HepG2 (cell line): ENCODE results near the gene DOK1. TPM values are rescaled to one million over a fixed set of nuclear protein-coding genes. Genes with fewer than 3 reads are reported as not detected.

Experiments
- AKAP8 ChIP-seq: sonication (generic); formaldehyde crosslinking; IDR thresholded peaks from 2 replicates; pipeline ENCODE4 v1.5.1; 2020; ENCODE audit warnings: mild to moderate bottlenecking, missing genetic modification reagents
- ARID2 ChIP-seq: sonication (generic); formaldehyde crosslinking; IDR thresholded peaks from 2 replicates; pipeline ENCODE4 v1.8.1; 2022; ENCODE audit warnings: mild to moderate bottlenecking, missing genetic modification reagents, borderline replicate concordance
- ATF2 ChIP-seq: sonication (generic); formaldehyde crosslinking; IDR thresholded peaks from 2 replicates; pipeline ENCODE4 v1.4.0; 2020; ENCODE audit warnings: missing genetic modification reagents
- HDAC2 ChIP-seq: sonication (generic); formaldehyde crosslinking; IDR thresholded peaks from 2 replicates; pipeline ENCODE4 v1.4.0; 2020; ENCODE audit warnings: missing genetic modification reagents
- KLF11 ChIP-seq: IDR thresholded peaks from 2 replicates; pipeline ENCODE4 v1.6.1; 2016; ENCODE audit warnings: missing compliant biosample characterization
- MTF2 ChIP-seq: sonication (generic); formaldehyde crosslinking; IDR thresholded peaks from 2 replicates; pipeline ENCODE4 v1.5.0; 2020; ENCODE audit warnings: missing genetic modification reagents, borderline replicate concordance
- MYNN ChIP-seq: sonication (generic); formaldehyde crosslinking; IDR thresholded peaks from 2 replicates; pipeline ENCODE4 v1.4.0; 2020; ENCODE audit warnings: mild to moderate bottlenecking, low read depth, missing genetic modification reagents
- PAXIP1 ChIP-seq: sonication (generic); formaldehyde crosslinking; conservative IDR thresholded peaks from 2 replicates; pipeline ENCODE4 v1.4.0; 2020; ENCODE audit warnings: mild to moderate bottlenecking, missing genetic modification reagents, moderate library complexity
- SNAI1 ChIP-seq: sonication (generic); formaldehyde crosslinking; IDR thresholded peaks from 2 replicates; pipeline ENCODE4 v1.5.0; 2020; ENCODE audit warnings: mild to moderate bottlenecking, missing genetic modification reagents, borderline replicate concordance
- TEF ChIP-seq: sonication (generic); formaldehyde crosslinking; IDR thresholded peaks from 2 replicates; pipeline ENCODE4 v1.5.0; 2020; ENCODE audit warnings: missing genetic modification reagents
- TSC22D2 ChIP-seq: sonication (generic); formaldehyde crosslinking; IDR thresholded peaks from 2 replicates; pipeline ENCODE4 v1.5.1; 2020; ENCODE audit warnings: missing genetic modification reagents, mild to moderate bottlenecking, borderline replicate concordance
- XBP1 ChIP-seq: sonication (generic); formaldehyde crosslinking; IDR thresholded peaks from 2 replicates; pipeline ENCODE4 v1.5.0; 2020; ENCODE audit warnings: missing genetic modification reagents
- ZBTB37 ChIP-seq: sonication (generic); formaldehyde crosslinking; IDR thresholded peaks from 2 replicates; pipeline ENCODE4 v1.4.0; 2020; ENCODE audit warnings: mild to moderate bottlenecking, missing genetic modification reagents
- ZNF24 ChIP-seq: fragments of 450-650 bp; IDR thresholded peaks from 2 replicates; pipeline ENCODE4 v1.6.1; 2017; ENCODE audit warnings: antibody characterized with exemption, mild to moderate bottlenecking
- ZNF292 ChIP-seq: sonication (generic); formaldehyde crosslinking; IDR thresholded peaks from 2 replicates; pipeline ENCODE4 v1.8.1; 2022; ENCODE audit warnings: mild to moderate bottlenecking, low read depth, missing genetic modification reagents, borderline replicate concordance
- ZNF333 ChIP-seq: sonication (generic); formaldehyde crosslinking; IDR thresholded peaks from 2 replicates; pipeline ENCODE4 v1.4.0; 2020; ENCODE audit warnings: mild to moderate bottlenecking, missing genetic modification reagents, borderline replicate concordance
- ZNF354B ChIP-seq: sonication (generic); formaldehyde crosslinking; IDR thresholded peaks from 2 replicates; pipeline ENCODE4 v1.8.0; 2022; ENCODE audit warnings: mild to moderate bottlenecking, missing genetic modification reagents
- ZNF496 ChIP-seq: sonication (generic); formaldehyde crosslinking; IDR thresholded peaks from 2 replicates; pipeline ENCODE4 v1.8.1; 2023; ENCODE audit warnings: mild to moderate bottlenecking, moderate library complexity, missing genetic modification reagents; ENCODE audit not compliant: insufficient replicate concordance
- ZNF557 ChIP-seq: sonication (generic); formaldehyde crosslinking; IDR thresholded peaks from 2 replicates; pipeline ENCODE4 v1.4.0; 2020; ENCODE audit warnings: missing genetic modification reagents
- ZNF839 ChIP-seq: sonication (generic); formaldehyde crosslinking; IDR thresholded peaks from 2 replicates; pipeline ENCODE4 v1.4.0; 2020; ENCODE audit warnings: missing genetic modification reagents, mild to moderate bottlenecking, borderline replicate concordance
- ZSCAN20 ChIP-seq: sonication (generic); formaldehyde crosslinking; IDR thresholded peaks from 2 replicates; pipeline ENCODE4 v1.4.0; 2020; ENCODE audit warnings: missing genetic modification reagents, mild to moderate bottlenecking, borderline replicate concordance
- polyA plus RNA-seq, 8 experiments: library from polyadenylated mRNA; depleted of rRNA in 3 of 8; stranded (reverse) in 7 of 8; unstranded in 1 of 8; fragments of >200 nt; fragmentation: Illumina TruSeq in 4 of 8; extraction: Trizol in 4 of 8; gene quantifications; 2 replicates each; pipeline versions ENCODE4 v1.2.1 to v1.2.3, GENCODE V29; 2011 to 2016; ENCODE audit warnings: low read depth in 4 of 8, missing spikeins in 1 of 8, mixed read lengths in 1 of 8; ENCODE audit not compliant: insufficient read depth in 1 of 8
- total RNA-seq, 5 experiments: library from RNA; depleted of rRNA; stranded (reverse); fragments of >200 nt; fragmentation: Illumina TruSeq; extraction: Trizol; gene quantifications; 2 replicates each; pipeline ENCODE4 v1.2.3, GENCODE V29; 2016; ENCODE audit warnings: low read depth in 1 of 5

Gene DOK1
- total and polyA plus RNA-seq, 2 of the 13 experiments (the other 11 are each of a cell fraction or from before 2014, with no cell fraction given) = 0.53 to 0.74 TPM

GRCh38 chr2:74529357-74530238 is 24.9 kb upstream of the DOK1 start, which contains the start of the genes AUP1 and HTRA2 (continued):
- TF ChIP-seq ZNF557 (CRISPR knock-in tag) (peak; percentile 44; the same call in 1 of the 2 replicates), ZSCAN20 (CRISPR knock-in tag) (0 out of 2 replicates have a peak, but pooled peaks have one; percentile 26), SNAI1 (0 out of 2 replicates have a peak, but pooled peaks have one; percentile 90), MYNN (CRISPR knock-in tag) (0 out of 2 replicates have a peak, but pooled peaks have one; percentile 73), ZNF354B (CRISPR knock-in tag) (0 out of 2 replicates have a peak, but pooled peaks have one; percentile 79), ZNF24 (no peak), AKAP8 (no peak), KLF11 (no peak), ARID2 (CRISPR knock-in tag) (peak; percentile 71; the same call in 1 of the 2 replicates), PAXIP1 (CRISPR knock-in tag) (peak; percentile 67), ZNF839 (peak; percentile 18; the same call in 1 of the 2 replicates), TEF (CRISPR knock-in tag) (peak; percentile 15), ZNF292 (CRISPR knock-in tag) (no peak; the same call in 1 of the 2 replicates), ZNF333 (CRISPR knock-in tag) (peak; percentile 97), ZNF496 (no peak), HDAC2 (CRISPR knock-in tag) (peak; percentile 29), MTF2 (CRISPR knock-in tag) (no peak), ZBTB37 (no peak; the same call in 1 of the 2 replicates), ATF2 (CRISPR knock-in tag) (peak; percentile 89), TSC22D2 (no peak), XBP1 (CRISPR knock-in tag) (no peak)
